HepG2 (cell line): ENCODE measurements around the gene ZNF100.

Source experiments
- CEBPB ChIP-seq: IDR thresholded peaks from 2 replicates; pipeline ENCODE4 v1.6.1; 2011; ENCODE audit warnings: low read depth, low read length, improper control_type of control experiment, borderline replicate concordance
- HDAC2 ChIP-seq: sonication (generic); formaldehyde crosslinking; IDR thresholded peaks from 2 replicates; pipeline ENCODE4 v1.4.0; 2020; ENCODE audit warnings: missing genetic modification reagents
- HMG20B ChIP-seq: conservative IDR thresholded peaks from 2 replicates; pipeline ENCODE4 v1.6.1; 2016; ENCODE audit warnings: missing genetic modification reagents, missing compliant biosample characterization
- NBN ChIP-seq: fragments of 450-650 bp; conservative IDR thresholded peaks from 2 replicates; pipeline ENCODE4 v1.6.1; 2017
- POLR2AphosphoS5 ChIP-seq: IDR thresholded peaks from 2 replicates; pipeline ENCODE4 v1.6.1; 2012; ENCODE audit warnings: low read depth, low read length
- SNAPC2 ChIP-seq: sonication (generic); formaldehyde crosslinking; IDR thresholded peaks from 2 replicates; pipeline ENCODE4 v1.8.1; 2022; ENCODE audit warnings: mild to moderate bottlenecking, missing genetic modification reagents
- YY1 ChIP-seq: IDR thresholded peaks from 2 replicates; pipeline ENCODE4 v1.6.1; 2011; ENCODE audit warnings: low read length, low read depth, moderate library complexity, mild to moderate bottlenecking; ENCODE audit not compliant: insufficient read depth, insufficient replicate concordance
- ZBTB42 ChIP-seq: sonication (generic); formaldehyde crosslinking; IDR thresholded peaks from 2 replicates; pipeline ENCODE4 v1.5.0; 2020; ENCODE audit warnings: mild to moderate bottlenecking, missing genetic modification reagents
- ZFP62 ChIP-seq: sonication (generic); formaldehyde crosslinking; IDR thresholded peaks from 2 replicates; pipeline ENCODE4 v1.4.0; 2020; ENCODE audit warnings: missing genetic modification reagents
- ZNF30 ChIP-seq: sonication (generic); formaldehyde crosslinking; IDR thresholded peaks from 2 replicates; pipeline ENCODE4 v1.5.0; 2020; ENCODE audit warnings: mild to moderate bottlenecking, missing genetic modification reagents
- TF ChIP-seq, protein P1 (sequence below): sonication (generic); formaldehyde crosslinking; IDR thresholded peaks from 2 replicates; pipeline ENCODE4 v1.4.0; 2020; ENCODE audit warnings: missing genetic modification reagents
- TF ChIP-seq, protein P2 (sequence below), 2 experiments: IDR thresholded peaks; 2 replicates each; pipeline ENCODE4 v1.6.1; 2011 to 2012; ENCODE audit warnings: low read length in 2 of 2, borderline replicate concordance in 1 of 2, low read depth in 1 of 2, mild to moderate bottlenecking in 1 of 2, moderate library complexity in 1 of 2
- TF ChIP-seq, protein P3 (sequence below): sonication (generic); formaldehyde crosslinking; IDR thresholded peaks from 2 replicates; pipeline ENCODE4 v1.5.0; 2020; ENCODE audit warnings: mild to moderate bottlenecking, missing genetic modification reagents, moderate library complexity

DNA sequence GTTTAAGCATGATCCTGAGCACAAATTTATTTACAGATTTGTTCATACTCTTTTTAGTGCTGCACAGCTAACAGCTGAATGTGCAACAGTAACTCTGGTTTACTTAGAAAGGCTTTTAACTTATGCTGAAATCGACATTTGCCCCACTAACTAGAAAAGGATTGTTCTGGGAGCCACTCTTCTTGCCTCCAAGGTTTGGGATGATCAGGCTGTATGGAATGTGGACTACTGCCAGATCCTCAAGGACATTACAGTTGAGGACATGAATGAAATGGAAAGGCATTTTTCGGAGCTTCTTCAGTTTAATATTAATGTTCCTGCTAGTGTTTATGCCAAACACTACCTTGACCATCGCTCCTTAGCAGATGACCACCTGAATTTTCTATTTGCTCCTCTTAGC is 16.0 kb downstream of the ZNF100 start:
- TF ChIP-seq, protein P1, sequence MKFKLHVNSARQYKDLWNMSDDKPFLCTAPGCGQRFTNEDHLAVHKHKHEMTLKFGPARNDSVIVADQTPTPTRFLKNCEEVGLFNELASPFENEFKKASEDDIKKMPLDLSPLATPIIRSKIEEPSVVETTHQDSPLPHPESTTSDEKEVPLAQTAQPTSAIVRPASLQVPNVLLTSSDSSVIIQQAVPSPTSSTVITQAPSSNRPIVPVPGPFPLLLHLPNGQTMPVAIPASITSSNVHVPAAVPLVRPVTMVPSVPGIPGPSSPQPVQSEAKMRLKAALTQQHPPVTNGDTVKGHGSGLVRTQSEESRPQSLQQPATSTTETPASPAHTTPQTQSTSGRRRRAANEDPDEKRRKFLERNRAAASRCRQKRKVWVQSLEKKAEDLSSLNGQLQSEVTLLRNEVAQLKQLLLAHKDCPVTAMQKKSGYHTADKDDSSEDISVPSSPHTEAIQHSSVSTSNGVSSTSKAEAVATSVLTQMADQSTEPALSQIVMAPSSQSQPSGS (CRISPR knock-in tag) = no peak
- TF ChIP-seq, protein P2, sequence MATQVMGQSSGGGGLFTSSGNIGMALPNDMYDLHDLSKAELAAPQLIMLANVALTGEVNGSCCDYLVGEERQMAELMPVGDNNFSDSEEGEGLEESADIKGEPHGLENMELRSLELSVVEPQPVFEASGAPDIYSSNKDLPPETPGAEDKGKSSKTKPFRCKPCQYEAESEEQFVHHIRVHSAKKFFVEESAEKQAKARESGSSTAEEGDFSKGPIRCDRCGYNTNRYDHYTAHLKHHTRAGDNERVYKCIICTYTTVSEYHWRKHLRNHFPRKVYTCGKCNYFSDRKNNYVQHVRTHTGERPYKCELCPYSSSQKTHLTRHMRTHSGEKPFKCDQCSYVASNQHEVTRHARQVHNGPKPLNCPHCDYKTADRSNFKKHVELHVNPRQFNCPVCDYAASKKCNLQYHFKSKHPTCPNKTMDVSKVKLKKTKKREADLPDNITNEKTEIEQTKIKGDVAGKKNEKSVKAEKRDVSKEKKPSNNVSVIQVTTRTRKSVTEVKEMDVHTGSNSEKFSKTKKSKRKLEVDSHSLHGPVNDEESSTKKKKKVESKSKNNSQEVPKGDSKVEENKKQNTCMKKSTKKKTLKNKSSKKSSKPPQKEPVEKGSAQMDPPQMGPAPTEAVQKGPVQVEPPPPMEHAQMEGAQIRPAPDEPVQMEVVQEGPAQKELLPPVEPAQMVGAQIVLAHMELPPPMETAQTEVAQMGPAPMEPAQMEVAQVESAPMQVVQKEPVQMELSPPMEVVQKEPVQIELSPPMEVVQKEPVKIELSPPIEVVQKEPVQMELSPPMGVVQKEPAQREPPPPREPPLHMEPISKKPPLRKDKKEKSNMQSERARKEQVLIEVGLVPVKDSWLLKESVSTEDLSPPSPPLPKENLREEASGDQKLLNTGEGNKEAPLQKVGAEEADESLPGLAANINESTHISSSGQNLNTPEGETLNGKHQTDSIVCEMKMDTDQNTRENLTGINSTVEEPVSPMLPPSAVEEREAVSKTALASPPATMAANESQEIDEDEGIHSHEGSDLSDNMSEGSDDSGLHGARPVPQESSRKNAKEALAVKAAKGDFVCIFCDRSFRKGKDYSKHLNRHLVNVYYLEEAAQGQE (IDR thresholded peaks at IDR 0.05; ENCODE audit: borderline replicate concordance in 1 of 2, low read depth in 1 of 2, low read length in 2 of 2) = no peak
- TF ChIP-seq, protein P3, sequence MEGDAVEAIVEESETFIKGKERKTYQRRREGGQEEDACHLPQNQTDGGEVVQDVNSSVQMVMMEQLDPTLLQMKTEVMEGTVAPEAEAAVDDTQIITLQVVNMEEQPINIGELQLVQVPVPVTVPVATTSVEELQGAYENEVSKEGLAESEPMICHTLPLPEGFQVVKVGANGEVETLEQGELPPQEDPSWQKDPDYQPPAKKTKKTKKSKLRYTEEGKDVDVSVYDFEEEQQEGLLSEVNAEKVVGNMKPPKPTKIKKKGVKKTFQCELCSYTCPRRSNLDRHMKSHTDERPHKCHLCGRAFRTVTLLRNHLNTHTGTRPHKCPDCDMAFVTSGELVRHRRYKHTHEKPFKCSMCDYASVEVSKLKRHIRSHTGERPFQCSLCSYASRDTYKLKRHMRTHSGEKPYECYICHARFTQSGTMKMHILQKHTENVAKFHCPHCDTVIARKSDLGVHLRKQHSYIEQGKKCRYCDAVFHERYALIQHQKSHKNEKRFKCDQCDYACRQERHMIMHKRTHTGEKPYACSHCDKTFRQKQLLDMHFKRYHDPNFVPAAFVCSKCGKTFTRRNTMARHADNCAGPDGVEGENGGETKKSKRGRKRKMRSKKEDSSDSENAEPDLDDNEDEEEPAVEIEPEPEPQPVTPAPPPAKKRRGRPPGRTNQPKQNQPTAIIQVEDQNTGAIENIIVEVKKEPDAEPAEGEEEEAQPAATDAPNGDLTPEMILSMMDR (CRISPR knock-in tag) = no peak
- TF ChIP-seq SNAPC2 (no peak), YY1 (no peak), HDAC2 (no peak), HMG20B (CRISPR knock-in tag) (no peak), CEBPB (no peak), ZBTB42 (CRISPR knock-in tag) (no peak), ZFP62 (CRISPR knock-in tag) (no peak), NBN (no peak), POLR2AphosphoS5 (no peak), ZNF30 (no peak)
